ENCODE data around the gene HERC3.

GRCh38 chr4:88730811-88731210, 138.5 kb downstream of the HERC3 start:
- TF ChIP-seq CTCF (conservative IDR thresholded peaks at IDR 0.05) (no peak), EZH2 (IDR thresholded peaks at IDR 0.05; ENCODE audit: low read depth) (no peak)
